Progenitor cell of endocrine pancreas (in vitro differentiated cells): ENCODE results near the gene MRPS2. TPM values are rescaled to one million over a fixed set of nuclear protein-coding genes. Genes with fewer than 3 reads are reported as not detected.
"Not testable (repeated sequence)": the region's sequence is repeated elsewhere in the genome, so short reads cannot be mapped to it uniquely, and the experiment has no call there.

Experiments used
- DNase-seq: peaks from one replicate; pipeline ENCODE4 v3.0.0; 2021; ENCODE audit warnings: low spot score; ENCODE audit not compliant: unreplicated experiment
- H3K27ac Mint-ChIP-seq: 2 replicates; pipeline ENCODE4 v1.8.0; 2021; ENCODE audit warnings: mild to moderate bottlenecking, moderate library complexity, mixed read lengths
- H3K27me3 Mint-ChIP-seq: 2 replicates; pipeline ENCODE4 v1.8.0; 2021; ENCODE audit warnings: mixed read lengths
- H3K36me3 Mint-ChIP-seq: 2 replicates; pipeline ENCODE4 v1.8.0; 2022; ENCODE audit warnings: mixed read lengths; ENCODE audit not compliant: insufficient read depth
- H3K4me1 Mint-ChIP-seq: 2 replicates; pipeline ENCODE4 v1.8.0; 2021; ENCODE audit warnings: low read depth, mixed read lengths
- H3K4me3 Mint-ChIP-seq: 2 replicates; pipeline ENCODE4 v1.8.0; 2021; ENCODE audit warnings: low read depth, mild to moderate bottlenecking, moderate library complexity, mixed read lengths
- H3K9me3 Mint-ChIP-seq: 2 replicates; pipeline ENCODE4 v1.8.0; 2021; ENCODE audit warnings: low read depth, mixed read lengths
- long read RNA-seq: library from polyadenylated mRNA; unstranded; transcript quantifications from one replicate; pipeline ENCODE4 v2.0.0, GENCODE V29; 2020
- total RNA-seq: library from RNA; stranded (reverse); gene quantifications from 2 replicates; pipeline ENCODE4 v1.2.1, GENCODE V29; 2021
- TF ChIP-seq, protein P1 (sequence below): fragments of 200-600 bp; sonication (generic); IDR thresholded peaks from one replicate; pipeline ENCODE4 v1.5.0; 2021; ENCODE audit warnings: antibody characterized with exemption, mild to moderate bottlenecking; ENCODE audit not compliant: unreplicated experiment

The MRPS2 gene
- total RNA-seq, result 36.5 and 40.0 TPM in 2 replicates
- long read RNA-seq, transcript MRPS2-201 (4 exons, 1,510 nt), result major isoform, 97 of 104 reads
- long read RNA-seq, partial matches to known transcripts, result 0 of 104 reads
- long read RNA-seq, other reads (novel, unspliced or antisense), result 3 of 104 reads

DNA sequence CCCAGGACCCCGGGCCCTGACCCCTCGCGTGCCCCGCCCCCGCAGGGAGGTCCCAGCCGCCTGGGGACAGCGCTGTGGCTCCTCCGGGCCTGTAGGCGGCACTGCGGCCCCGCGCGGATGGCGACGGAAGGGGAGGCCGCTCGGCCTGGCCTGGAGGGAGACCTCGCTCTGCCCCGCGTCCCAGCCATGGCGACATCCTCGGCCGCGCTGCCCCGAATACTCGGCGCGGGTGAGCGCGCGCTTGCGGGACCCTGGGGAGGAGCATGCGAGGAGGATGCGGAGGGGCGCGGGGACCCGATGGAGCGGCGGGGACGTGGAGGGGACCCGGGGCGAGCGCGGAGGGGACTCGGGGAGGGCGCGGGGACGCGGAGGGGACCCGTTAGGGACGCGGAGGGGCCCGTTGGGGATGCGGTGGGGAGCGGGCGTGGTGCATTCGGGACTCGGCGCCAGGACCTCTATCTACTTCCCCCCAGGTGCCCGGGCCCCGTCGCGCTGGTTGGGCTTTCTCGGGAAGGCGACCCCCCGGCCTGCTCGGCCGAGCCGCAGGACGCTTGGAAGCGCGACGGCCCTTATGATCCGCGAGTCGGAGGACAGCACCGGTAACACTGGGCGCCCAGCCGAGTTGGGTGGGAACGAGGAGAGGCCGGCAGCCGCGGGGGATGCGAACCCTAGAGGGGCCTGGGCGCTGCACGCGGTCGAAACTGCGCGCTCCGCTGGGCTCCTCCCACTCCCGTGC lies at the start of gene MRPS2:
Gene MRPS2, plus strand, starts transcription at position 158 of the 736 bp plus-strand sequence. Its CDS starts 29 bp downstream, at position 187.
- Mint-ChIP-seq H3K9me3 (no peaks in the 10 kb centered on the region), H3K27ac (peak within 1 kb of the TSS; percentile 95), H3K36me3 (peaks cover 2% of the 10 kb centered on the region), H3K4me1 (peaks cover 12% of the 10 kb centered on the region), H3K27me3 (no peaks in the 10 kb centered on the region), H3K4me3 (peak within 1 kb of the TSS; percentile 91)
- peak; percentile 93 for DNase-seq
- TF ChIP-seq, protein P1, sequence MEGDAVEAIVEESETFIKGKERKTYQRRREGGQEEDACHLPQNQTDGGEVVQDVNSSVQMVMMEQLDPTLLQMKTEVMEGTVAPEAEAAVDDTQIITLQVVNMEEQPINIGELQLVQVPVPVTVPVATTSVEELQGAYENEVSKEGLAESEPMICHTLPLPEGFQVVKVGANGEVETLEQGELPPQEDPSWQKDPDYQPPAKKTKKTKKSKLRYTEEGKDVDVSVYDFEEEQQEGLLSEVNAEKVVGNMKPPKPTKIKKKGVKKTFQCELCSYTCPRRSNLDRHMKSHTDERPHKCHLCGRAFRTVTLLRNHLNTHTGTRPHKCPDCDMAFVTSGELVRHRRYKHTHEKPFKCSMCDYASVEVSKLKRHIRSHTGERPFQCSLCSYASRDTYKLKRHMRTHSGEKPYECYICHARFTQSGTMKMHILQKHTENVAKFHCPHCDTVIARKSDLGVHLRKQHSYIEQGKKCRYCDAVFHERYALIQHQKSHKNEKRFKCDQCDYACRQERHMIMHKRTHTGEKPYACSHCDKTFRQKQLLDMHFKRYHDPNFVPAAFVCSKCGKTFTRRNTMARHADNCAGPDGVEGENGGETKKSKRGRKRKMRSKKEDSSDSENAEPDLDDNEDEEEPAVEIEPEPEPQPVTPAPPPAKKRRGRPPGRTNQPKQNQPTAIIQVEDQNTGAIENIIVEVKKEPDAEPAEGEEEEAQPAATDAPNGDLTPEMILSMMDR, result peak; percentile 86

DNA sequence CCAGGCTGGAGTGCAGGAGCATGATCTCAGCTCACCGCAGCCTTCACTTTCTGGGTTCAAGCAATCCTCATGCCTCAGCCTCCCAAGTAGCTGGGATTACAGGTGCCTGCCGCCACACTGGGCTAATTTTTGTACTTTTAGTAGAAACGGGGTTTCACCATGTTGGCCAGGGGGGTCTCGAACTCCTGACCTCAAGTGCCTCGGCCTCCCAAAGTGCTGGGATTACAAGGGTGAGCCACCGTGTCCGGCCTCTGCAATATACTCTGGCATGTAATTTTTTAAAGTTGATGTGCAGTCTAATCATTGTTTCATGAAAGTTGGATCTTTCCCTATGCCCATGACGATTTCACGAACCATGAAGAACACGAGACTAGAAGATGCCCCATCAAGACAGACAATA lies 49.5 kb upstream of the MRPS2 start:
- Mint-ChIP-seq H3K9me3 (peaks cover 4% of the 10 kb centered on the region), H3K36me3 (no peaks in the 10 kb centered on the region), H3K4me3 (no peak overlapping the region), H3K27me3 (no peaks in the 10 kb centered on the region), H3K27ac (no peak overlapping the region), H3K4me1 (peaks cover under 1% of the 10 kb centered on the region)
- TF ChIP-seq, protein P1, result no peak
- no peak for DNase-seq

DNA sequence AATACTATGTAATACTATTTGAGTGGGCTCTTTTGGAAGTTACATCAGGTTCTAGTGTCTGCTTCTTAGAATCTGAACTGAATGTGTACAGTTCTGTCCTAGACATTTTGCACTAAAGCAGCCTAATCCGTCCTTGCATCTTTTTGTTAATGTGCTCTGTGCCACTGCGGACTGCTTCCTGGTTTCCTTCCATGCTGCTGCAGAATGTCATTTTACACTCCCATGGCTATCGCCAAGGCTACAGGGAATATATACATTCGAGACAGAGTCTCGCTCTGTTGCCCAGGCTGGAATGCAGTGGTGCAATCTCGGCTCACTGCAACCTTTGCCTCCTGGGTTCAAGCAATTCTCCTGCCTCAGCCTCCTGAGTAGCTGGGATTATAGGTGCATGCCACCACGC lies 48.6 kb upstream of the MRPS2 start:
- not testable (repeated sequence) for H3K36me3 Mint-ChIP-seq, H3K27me3 Mint-ChIP-seq, DNase-seq, H3K9me3 Mint-ChIP-seq, H3K27ac Mint-ChIP-seq, H3K4me3 Mint-ChIP-seq, H3K4me1 Mint-ChIP-seq

DNA sequence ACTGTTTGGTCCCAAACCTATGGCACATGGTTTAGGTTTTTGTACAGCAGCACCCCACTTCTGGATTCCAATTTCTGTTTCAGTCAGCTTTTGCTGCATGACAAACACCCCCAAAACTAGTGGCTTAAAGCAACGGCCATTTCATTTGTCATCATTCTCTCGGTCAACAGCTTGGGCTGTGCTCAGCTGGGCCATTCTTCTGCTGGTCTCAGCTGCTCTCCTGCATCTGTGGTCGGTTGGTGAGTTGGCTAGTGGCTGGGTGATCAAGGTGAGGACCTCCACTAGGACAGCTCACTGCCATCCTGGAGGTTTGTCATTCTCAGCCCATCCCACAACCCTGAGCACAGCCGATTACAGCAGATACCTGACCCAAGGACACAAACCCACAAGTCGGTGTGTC lies 45.7 kb upstream of the MRPS2 start:
- no peak for DNase-seq
- H3K4me1 Mint-ChIP-seq, result no peaks in the 10 kb centered on the region
- TF ChIP-seq, protein P1, result no peak
- no peak overlapping the region for H3K4me3 Mint-ChIP-seq
- no peak overlapping the region for H3K27ac Mint-ChIP-seq
- H3K9me3 Mint-ChIP-seq, result peaks cover 4% of the 10 kb centered on the region
- no peaks in the 10 kb centered on the region for H3K36me3 Mint-ChIP-seq
- H3K27me3 Mint-ChIP-seq, result no peaks in the 10 kb centered on the region

DNA sequence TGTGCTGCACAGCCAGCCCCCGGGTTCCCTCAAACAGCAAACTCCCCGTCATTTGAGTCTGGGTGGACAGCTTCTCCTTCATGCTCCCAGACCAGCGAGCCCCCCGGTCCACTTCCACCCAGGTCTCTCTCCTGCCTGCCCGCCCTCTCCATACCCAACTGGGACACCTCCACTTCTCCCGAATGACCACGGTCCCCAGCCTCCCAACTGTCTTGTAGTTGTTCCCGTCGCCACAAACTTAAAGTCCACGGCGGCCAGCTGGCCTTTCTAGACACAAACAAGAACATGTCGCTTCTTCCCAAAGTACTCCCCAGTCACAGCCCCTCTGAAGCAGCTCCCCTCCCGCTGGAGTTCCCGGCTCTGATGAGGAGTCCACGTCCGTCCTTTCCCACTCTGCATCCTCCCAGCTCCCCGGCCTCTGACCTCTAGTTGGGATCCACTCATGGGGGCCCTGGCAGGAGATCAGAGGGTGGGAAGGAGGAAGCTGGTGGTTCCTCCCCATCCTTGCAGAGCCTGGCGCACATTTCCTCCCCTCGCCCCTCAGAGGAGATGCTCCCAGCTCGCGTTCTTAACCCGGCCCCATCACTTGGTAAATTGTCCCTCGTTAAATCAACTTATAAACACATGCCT lies 45.0 kb upstream of the MRPS2 start:
- Mint-ChIP-seq H3K27ac (no peak overlapping the region), H3K27me3 (no peaks in the 10 kb centered on the region), H3K4me3 (no peak overlapping the region), H3K36me3 (no peaks in the 10 kb centered on the region), H3K9me3 (peaks cover 4% of the 10 kb centered on the region), H3K4me1 (no peaks in the 10 kb centered on the region)
- no peak for DNase-seq
- TF ChIP-seq, protein P1, result no peak
